Thyroid gland (tissue), 4 donors: ENCODE measurements around the gene CAST.

ENCODE experiments used
- CTCF ChIP-seq, 6 experiments: fragments of 200-600 bp in 3 of 6; fragments of 450-650 bp in 3 of 6; sonication (generic) in 3 of 6; IDR thresholded peaks; one replicate each; pipeline ENCODE4 v1.5.1; 2016 to 2019; ENCODE audit warnings: antibody characterized with exemption in 6 of 6, mild to moderate bottlenecking in 2 of 6, inconsistent platforms in 1 of 6, moderate library complexity in 1 of 6
- POLR2A ChIP-seq, 2 donors: fragments of 450-650 bp; IDR thresholded peaks; one replicate each; pipeline ENCODE4 v1.6.1; 2017; ENCODE audit warnings: antibody characterized with exemption in 2 of 2, mild to moderate bottlenecking in 2 of 2, moderate library complexity in 1 of 2

GRCh38 chr5:96726802-96727201 lies 64.6 kb downstream of the CAST start:
- TF ChIP-seq CTCF (IDR thresholded peaks at IDR 0.05), result no peak
- no peak for TF ChIP-seq POLR2A (IDR thresholded peaks at IDR 0.05)
